IMR-90 (cell line): Measurements from ENCODE around the gene MOB3B. TPM values are rescaled to one million over a fixed set of nuclear protein-coding genes. Genes with fewer than 3 reads are reported as not detected.
"Not testable (repeated sequence)": the region's sequence is repeated elsewhere in the genome, so short reads cannot be mapped to it uniquely, and the experiment has no call there.

Source experiments
- ATAC-seq: fragments of 200-7000 bp; cut with Tn5 transposase; 2 replicates; pipeline ENCODE4 v1.9.1; 2020; ENCODE audit warnings: low read depth, mild to moderate bottlenecking, moderate library complexity
- BruUV-seq: library from RNA; stranded (reverse); fragments of 400-500 nt; replicated peaks from 2 replicates; lab custom pipeline; 2021; lab: Mats Ljungman, UMichigan
- CTCF ChIA-PET: fragments of 300-600 bp; formaldehyde crosslinking; extraction: SDS; loops from one replicate; lab custom pipeline; 2021; ENCODE audit warnings: antibody characterized with exemption; lab: Yijun Ruan, JAX
- POLR2A ChIA-PET: fragments of 300-600 bp; sonication (Branson Sonifier 250); formaldehyde crosslinking; loops from one replicate; lab custom pipeline; 2022; ENCODE audit warnings: antibody characterized with exemption; ENCODE audit not compliant: unreplicated experiment; lab: Charles Lee
- DNase-seq: peaks from one replicate; pipeline ENCODE4 v3.0.0; 2013
- H2AFZ ChIP-seq: replicated peaks from 2 replicates; pipeline ENCODE3; 2013; ENCODE audit warnings: low read length, mild to moderate bottlenecking; ENCODE audit not compliant: poor library complexity
- H2AK5ac ChIP-seq: 2 replicates; pipeline ENCODE4 v1.6.1; 2013; ENCODE audit warnings: low read depth, low read length, inconsistent platforms
- H2AK9ac ChIP-seq: replicated peaks from 2 replicates; pipeline ENCODE3; 2013; ENCODE audit warnings: mild to moderate bottlenecking, low read depth, low read length, moderate library complexity; ENCODE audit not compliant: poor library complexity
- H2BK120ac ChIP-seq: 2 replicates; pipeline ENCODE4 v1.6.1; 2013; ENCODE audit warnings: low read depth, low read length, inconsistent platforms
- H2BK15ac ChIP-seq: 3 replicates; pipeline ENCODE4 v1.6.1; 2013; ENCODE audit warnings: low read depth, low read length, inconsistent platforms
- H2BK20ac ChIP-seq: 2 replicates; pipeline ENCODE4 v1.6.1; 2013; ENCODE audit warnings: low read depth, mild to moderate bottlenecking, inconsistent platforms, low read length, moderate library complexity
- H2BK5ac ChIP-seq: 2 replicates; pipeline ENCODE4 v1.6.1; 2013; ENCODE audit warnings: mild to moderate bottlenecking, low read depth, low read length, inconsistent platforms; ENCODE audit not compliant: poor library complexity, severe bottlenecking
- H3K14ac ChIP-seq: replicated peaks from 2 replicates; pipeline ENCODE4 v1.6.1; 2013; ENCODE audit warnings: low read depth, low read length, inconsistent platforms
- H3K18ac ChIP-seq: 2 replicates; pipeline ENCODE4 v1.6.1; 2013; ENCODE audit warnings: low read depth, low read length, control low read depth
- H3K23ac ChIP-seq: 2 replicates; pipeline ENCODE4 v1.6.1; 2013; ENCODE audit warnings: low read depth, low read length, inconsistent platforms
- H3K27ac ChIP-seq: 2 replicates; pipeline ENCODE4 v1.5.1; 2013; ENCODE audit warnings: mild to moderate bottlenecking, control low read depth, low read length; ENCODE audit not compliant: insufficient read depth
- H3K27me3 ChIP-seq: 2 replicates; pipeline ENCODE4 v1.6.1; 2013; ENCODE audit warnings: low read length; ENCODE audit not compliant: control insufficient read depth, insufficient read depth
- H3K36me3 ChIP-seq: 2 replicates; pipeline ENCODE4 v1.6.1; 2013; ENCODE audit warnings: low read length, mixed read lengths; ENCODE audit not compliant: control insufficient read depth, insufficient read depth
- H3K4ac ChIP-seq: 2 replicates; pipeline ENCODE4 v1.6.1; 2013; ENCODE audit warnings: low read depth, low read length, inconsistent platforms
- H3K4me1 ChIP-seq: 2 replicates; pipeline ENCODE4 v1.6.1; 2013; ENCODE audit warnings: low read length, mixed read lengths; ENCODE audit not compliant: control insufficient read depth, insufficient read depth
- H3K4me2 ChIP-seq: 2 replicates; pipeline ENCODE4 v1.6.1; 2013; ENCODE audit warnings: low read depth, mild to moderate bottlenecking, control low read depth, low read length, moderate library complexity
- H3K4me3 ChIP-seq: 2 replicates; pipeline ENCODE4 v1.5.1; 2013; ENCODE audit warnings: low read depth, mild to moderate bottlenecking, control low read depth, low read length, moderate library complexity; ENCODE audit not compliant: insufficient read depth
- H3K56ac ChIP-seq: 2 replicates; pipeline ENCODE4 v1.6.1; 2013; ENCODE audit warnings: low read length, inconsistent platforms; ENCODE audit not compliant: insufficient read depth; ENCODE audit errors: extremely low read depth
- H3K79me1 ChIP-seq, 2 experiments: 2 replicates each; pipeline ENCODE4 v1.6.1; 2013; ENCODE audit warnings: low read length in 2 of 2, inconsistent platforms in 1 of 2, low read depth in 1 of 2
- H3K9ac ChIP-seq: 2 replicates; pipeline ENCODE4 v1.6.1; 2013; ENCODE audit warnings: low read depth, low read length, control low read depth
- H3K9me1 ChIP-seq: 2 replicates; pipeline ENCODE4 v1.6.1; 2013; ENCODE audit warnings: low read length, inconsistent platforms; ENCODE audit not compliant: insufficient read depth
- H3K9me3 ChIP-seq: 2 replicates; pipeline ENCODE4 v1.6.1; 2013; ENCODE audit warnings: low read length; ENCODE audit not compliant: control insufficient read depth, insufficient read depth
- H4K20me1 ChIP-seq: 2 replicates; pipeline ENCODE4 v1.6.1; 2013; ENCODE audit warnings: low read length, inconsistent platforms; ENCODE audit not compliant: insufficient read depth
- H4K5ac ChIP-seq: 2 replicates; pipeline ENCODE4 v1.6.1; 2013; ENCODE audit warnings: mild to moderate bottlenecking, low read depth, low read length, control low read depth
- H4K8ac ChIP-seq, 2 experiments: 2 replicates each; pipeline ENCODE4 v1.6.1; 2013; ENCODE audit warnings: low read depth in 2 of 2, low read length in 2 of 2, control low read depth in 1 of 2, inconsistent platforms in 1 of 2
- H4K91ac ChIP-seq: 2 replicates; pipeline ENCODE4 v1.6.1; 2013; ENCODE audit warnings: low read depth, low read length, inconsistent platforms; ENCODE audit not compliant: insufficient read depth
- WGBS, 2 experiments: methylation state at CpG; one replicate each; pipeline versions ENCODE4 v1.1.5 to v1.1.7; 2013; ENCODE audit warnings: missing lambda C conversion rate in 2 of 2; ENCODE audit not compliant: insufficient read length in 1 of 2; ENCODE audit errors: extremely low coverage in 2 of 2; 5-methylcytosine and 5-hydroxymethylcytosine counted together
- dilution Hi-C: fragments of 300-500 bp; cut with HindIII; formaldehyde crosslinking; loops from one replicate; pipeline ENCODE4 v1.14.3; 2018; ENCODE audit warnings: low sequenced_read_pairs; ENCODE audit not compliant: unreplicated experiment
- in situ Hi-C: fragments of 300-500 bp; cut with MboI; formaldehyde crosslinking; loops from 3 replicates; pipeline ENCODE4 v1.14.3; 2019; ENCODE audit warnings: low sequenced_read_pairs, inconsistent platforms, mixed read lengths
- intact Hi-C: fragments of 100-400 bp; cut with micrococcal nuclease; formaldehyde crosslinking; loops from 2 replicates; pipeline ENCODE4 v1.10.0; 2022
- polyA plus RNA-seq, 3 experiments: library from polyadenylated mRNA; depleted of rRNA; stranded (reverse); fragments of >200 nt; gene quantifications; 2 replicates each; pipeline ENCODE4 v1.2.3, GENCODE V29; 2012; ENCODE audit warnings: low replicate concordance in 1 of 3
- total RNA-seq: library from RNA; depleted of rRNA; stranded (reverse); fragments of >200 nt; gene quantifications from 2 replicates; pipeline ENCODE4 v1.2.3, GENCODE V29; 2012

MOB3B gene
- total and polyA plus RNA-seq, 2 of the 4 experiments (the other 2 are of a cell fraction): under 0.01 to 0.02 TPM

GRCh38 chr9:27466516-27466915, 63.1 kb downstream of the MOB3B start:
- H3K14ac ChIP-seq, H3K4ac ChIP-seq, H4K5ac ChIP-seq, DNase-seq, CTCF ChIA-PET, POLR2A ChIA-PET, H2AK9ac ChIP-seq, H3K27me3 ChIP-seq, H3K4me3 ChIP-seq, H3K18ac ChIP-seq, H3K27ac ChIP-seq, H3K9me1 ChIP-seq, H2AFZ ChIP-seq, H3K56ac ChIP-seq, in situ Hi-C loops, H4K8ac ChIP-seq, H4K20me1 ChIP-seq, ATAC-seq, H2BK5ac ChIP-seq, dilution Hi-C loops, H3K36me3 ChIP-seq, H3K9ac ChIP-seq, H3K23ac ChIP-seq, H3K4me1 ChIP-seq, H2BK15ac ChIP-seq, H3K4me2 ChIP-seq, H2BK120ac ChIP-seq, H3K9me3 ChIP-seq, intact Hi-C loops, H3K79me1 ChIP-seq, BruUV-seq, H4K91ac ChIP-seq, H2AK5ac ChIP-seq, H2BK20ac ChIP-seq: not testable (repeated sequence)
- no CpG with 5 or more reads among the region's 6 CpGs for WGBS, 2 experiments

DNA sequence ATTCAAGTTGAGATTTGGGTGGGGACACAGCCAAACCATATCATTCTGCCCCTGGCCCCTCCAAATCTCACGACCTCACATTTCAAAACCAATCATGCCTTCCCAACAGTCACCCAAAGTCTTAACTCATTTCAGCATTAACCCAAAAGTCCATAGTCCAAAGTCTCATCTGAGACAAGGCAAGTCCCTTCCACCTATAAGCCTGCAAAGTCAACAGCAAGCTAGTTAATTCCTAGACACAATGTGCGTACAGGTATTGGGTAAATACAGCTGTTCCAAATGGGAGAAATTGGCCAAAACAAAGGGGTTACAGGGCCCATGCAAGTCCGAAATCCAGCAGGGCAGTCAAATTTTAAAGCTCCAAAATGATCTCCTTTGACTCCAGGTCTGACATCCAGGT, 64.7 kb downstream of the MOB3B start:
- H4K20me1 ChIP-seq, H3K36me3 ChIP-seq, H3K27me3 ChIP-seq, ATAC-seq, H2BK15ac ChIP-seq, in situ Hi-C loops, H4K5ac ChIP-seq, H4K91ac ChIP-seq, H2BK120ac ChIP-seq, H3K79me1 ChIP-seq, CTCF ChIA-PET, H3K9me3 ChIP-seq, H4K8ac ChIP-seq, H3K14ac ChIP-seq, H2BK20ac ChIP-seq, H3K27ac ChIP-seq, H3K4me2 ChIP-seq, BruUV-seq, H3K4ac ChIP-seq, H2AK5ac ChIP-seq, H2BK5ac ChIP-seq, H3K23ac ChIP-seq, H2AFZ ChIP-seq, H3K4me3 ChIP-seq, H3K4me1 ChIP-seq, DNase-seq, H2AK9ac ChIP-seq, POLR2A ChIA-PET, H3K9me1 ChIP-seq, H3K18ac ChIP-seq, dilution Hi-C loops, H3K56ac ChIP-seq, H3K9ac ChIP-seq: not testable (repeated sequence)
- intact Hi-C loops: loop anchor here (5.0 kb wide), 1 partner anchor 1713 kb away; no protein-coding TSS in a partner anchor
- WGBS, 2 experiments: no CpG with 5 or more reads among the region's 3 CpGs
